Activated naive CD4-positive, alpha-beta T cell treated with anti-CD3 and anti-CD28 coated beads, Interleukin-2, amount 50 U/mL, for 16 hours (primary cell): Measurements from ENCODE around the gene FAM78B.

Source experiments
- DNase-seq: peaks from one replicate; pipeline ENCODE4 v3.0.0-alpha.2; 2020

FAM78B gene

DNA sequence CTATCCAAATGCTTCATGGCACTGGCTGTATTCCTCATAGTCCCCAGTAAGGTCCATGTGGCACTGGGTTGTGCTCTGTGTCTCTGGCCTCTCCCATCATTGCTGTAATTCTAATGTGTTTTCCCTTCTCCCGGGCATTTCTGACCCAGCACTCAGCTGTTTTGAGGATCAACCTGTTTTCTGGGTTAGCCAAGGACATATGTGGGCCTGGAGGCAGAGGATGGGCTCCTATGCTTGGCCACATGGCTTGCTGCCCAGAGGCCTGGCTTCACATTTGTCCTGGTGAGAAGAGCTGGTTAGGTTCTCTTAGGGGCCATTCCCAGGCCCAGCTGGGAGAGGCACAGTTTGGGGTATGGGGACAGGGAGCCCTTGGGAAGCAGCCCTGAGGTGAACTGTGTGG, 103.1 kb downstream of the FAM78B start:
- DNase-seq, result no peak

DNA sequence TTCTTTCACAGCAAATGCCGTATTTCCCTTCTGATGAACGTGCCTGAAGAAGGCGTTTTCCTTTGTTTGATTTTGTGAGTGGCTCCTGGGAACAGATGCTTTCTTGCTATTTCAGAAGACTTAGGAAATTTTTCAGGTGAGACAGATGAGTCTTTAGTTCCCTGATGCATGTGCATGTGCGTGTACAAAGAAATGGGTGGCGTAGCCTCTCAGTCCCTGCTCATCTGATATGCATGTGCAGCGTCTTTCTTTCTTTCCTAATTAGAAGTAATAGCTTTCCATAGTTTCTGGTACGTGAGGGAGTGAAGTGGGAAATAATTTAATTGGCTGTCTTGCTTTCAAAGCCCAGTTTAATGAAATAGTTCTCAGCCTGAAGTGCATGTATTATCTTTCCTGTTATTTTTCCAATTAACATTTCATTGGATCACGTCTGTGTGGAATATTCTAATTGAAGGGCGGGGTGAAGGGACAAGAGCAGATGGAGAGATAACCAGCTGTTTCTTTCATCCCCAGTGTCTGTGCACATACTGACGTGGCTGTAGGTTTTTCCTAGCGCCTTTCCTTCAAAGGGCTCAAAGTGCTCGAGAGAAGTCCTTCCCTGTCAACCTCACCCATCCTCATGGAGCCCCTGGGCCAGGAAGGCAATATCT, 104.3 kb downstream of the FAM78B start:
- DNase-seq, result no peak

DNA sequence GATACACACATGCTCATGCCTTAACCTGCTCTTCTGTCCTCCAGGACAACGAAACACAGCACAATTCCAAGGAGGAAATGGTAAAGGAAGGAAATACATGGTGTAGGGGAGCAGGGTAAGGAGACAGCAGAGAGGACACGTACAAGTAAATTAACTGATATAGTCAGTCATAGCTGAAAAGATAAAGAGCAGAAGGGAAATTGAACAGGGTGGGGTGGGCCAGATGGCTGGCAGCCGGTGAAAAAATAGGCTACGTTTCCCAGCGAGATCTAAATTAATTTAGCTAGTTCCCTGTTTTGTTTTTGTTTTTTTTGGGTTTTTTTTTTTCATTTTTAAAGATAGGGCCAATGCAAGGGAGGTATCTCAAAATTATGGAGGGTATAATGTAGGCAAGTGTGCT, 109.2 kb downstream of the FAM78B start:
- DNase-seq, result no peak

DNA sequence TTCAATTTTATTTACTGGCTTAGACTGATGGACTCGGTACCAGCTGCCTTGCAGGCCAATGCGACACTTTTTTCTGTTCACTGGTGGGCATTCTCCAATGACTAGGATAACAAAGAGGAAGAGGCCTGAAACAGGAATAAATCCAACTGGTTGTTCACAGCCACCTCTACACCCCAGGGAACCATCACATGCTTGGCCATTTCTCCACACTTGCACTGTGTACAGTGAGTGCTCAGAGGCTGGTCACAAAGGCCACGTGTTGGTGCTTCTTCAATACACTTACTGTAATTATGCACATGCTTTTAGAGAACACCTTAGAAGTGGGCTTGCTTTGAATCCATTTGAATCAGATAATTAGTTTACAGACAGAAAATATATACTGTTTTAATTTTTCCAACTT, 113.4 kb downstream of the FAM78B start:
- DNase-seq, result no peak

DNA sequence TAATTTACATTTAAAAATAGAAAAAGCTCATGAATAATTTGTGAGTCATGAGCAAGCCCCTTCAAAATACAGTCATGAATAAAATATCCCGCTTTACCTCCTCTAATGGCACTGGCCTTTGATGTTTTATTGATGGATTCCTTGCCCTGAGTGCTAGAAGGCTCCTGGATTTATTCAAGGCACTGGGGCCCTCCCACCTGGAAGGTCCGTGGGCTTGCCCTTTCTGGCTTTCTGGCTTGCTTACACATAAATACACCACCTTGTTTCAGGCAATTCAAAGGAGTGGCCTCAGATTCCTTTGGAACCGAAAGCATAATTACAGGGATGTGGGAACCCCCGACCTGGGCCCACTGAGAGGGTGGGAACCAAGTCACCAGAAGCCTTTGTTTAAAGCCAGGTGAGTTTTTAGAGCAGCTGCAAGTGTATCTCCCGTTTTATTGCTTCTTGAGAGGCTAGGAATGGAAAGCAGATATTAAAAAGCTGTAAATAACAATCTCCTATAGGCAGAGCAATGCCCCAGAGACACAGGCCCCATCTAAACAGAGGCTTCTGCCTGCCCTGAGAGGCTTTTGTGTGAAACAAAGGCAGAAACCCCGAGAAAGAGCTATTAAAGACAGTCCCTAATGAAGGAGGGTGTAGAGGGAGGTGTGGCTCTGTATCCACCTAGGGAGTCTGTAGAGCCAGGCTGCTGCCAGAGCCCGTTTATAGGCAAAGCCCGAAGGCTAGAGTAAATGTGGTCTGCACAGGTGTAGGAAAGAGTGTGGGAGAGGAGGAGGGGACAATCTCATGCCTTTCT, 126.4 kb downstream of the FAM78B start:
- DNase-seq, result no peak

DNA sequence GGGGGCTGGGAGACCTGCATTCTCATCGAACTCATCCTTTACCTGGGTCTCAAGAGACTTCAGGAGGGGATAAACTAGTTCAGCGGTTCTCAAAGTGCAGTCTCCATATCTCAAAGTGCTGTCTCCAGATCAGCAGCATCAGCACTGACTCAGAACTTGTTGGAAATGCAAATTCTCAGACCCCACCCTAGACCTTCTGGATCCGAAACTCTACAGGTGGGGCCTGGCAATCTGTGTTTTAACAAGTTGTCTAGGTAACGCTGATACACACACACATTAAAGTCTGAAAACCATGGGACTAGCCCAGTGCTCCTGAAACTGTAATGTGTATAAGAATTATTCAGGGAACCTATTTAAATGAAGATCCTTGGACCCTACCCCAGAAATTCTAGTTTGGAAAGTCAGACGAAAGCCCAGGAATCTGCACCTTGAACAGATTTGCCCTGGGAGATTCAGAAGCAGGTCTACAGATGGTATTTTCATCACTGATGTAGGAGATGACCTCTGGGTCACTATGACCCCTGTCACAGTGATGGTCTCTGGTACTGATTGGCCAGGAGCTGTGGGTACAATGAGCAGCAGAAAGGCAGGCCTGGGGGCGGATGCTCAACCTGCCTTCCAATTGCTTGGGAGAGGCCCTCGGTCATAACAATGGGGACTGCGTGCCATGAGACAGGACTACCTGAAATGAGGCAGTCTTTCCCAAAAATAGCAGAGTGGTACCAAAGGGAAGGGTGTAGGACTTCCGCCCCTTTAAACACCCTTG, 127.2 kb downstream of the FAM78B start:
- no peak for DNase-seq

DNA sequence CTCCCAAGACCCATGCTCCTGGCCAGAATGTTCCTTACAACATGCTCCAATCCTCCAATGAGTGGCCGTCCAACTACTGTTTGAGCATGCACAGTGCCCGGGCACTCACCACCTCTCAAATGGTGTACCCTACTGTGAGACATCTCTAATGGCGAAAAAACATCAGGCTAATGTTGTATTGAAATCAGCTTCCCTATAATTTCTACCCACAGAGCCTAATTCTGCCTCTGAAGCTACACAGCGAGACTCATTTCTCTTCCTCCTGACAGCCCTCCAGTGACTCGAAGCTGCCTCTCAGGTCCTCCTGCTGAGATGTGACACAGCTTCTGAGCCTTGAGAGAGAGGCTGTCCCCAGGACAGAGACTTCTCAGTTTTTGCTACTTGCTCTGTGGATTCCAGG, 130.7 kb downstream of the FAM78B start:
- DNase-seq, result no peak

DNA sequence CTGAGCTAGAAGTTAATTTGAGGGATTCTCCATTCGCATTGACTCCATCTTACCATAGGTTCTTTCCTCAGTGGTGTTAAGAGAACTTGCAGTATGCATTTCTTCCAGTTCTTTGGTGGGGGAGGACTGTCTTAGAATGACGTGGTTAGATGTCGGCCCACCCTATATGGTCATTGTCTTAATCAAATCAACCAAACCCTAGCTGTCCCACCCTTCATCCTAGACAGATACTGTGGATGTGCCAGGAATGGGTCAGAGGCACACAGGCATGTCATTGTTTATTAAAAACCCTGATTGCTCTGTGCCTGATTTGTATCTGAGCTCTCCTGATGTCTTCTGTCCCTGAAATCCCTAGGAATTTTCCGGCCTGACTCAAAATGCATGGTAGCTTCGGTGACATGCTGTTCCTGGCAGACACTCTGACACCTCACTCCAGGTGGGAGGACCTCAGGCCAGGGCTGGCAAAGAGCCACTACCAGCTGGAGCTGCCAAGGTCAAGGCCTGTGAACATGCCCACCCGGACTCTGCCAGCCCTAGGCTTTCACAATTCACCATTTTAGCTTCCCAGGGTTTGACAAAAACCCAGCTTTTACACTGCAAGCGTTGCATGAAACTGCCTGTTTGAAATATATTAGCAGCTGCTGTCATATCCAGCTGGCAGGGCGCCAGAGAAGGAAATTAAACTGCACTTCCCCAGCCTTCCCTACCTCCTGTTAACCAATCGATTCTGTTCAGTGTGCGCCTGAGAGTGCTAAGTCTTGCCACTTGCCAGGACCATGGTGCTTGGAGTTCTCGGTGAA, 134.0 kb downstream of the FAM78B start:
- no peak for DNase-seq

DNA sequence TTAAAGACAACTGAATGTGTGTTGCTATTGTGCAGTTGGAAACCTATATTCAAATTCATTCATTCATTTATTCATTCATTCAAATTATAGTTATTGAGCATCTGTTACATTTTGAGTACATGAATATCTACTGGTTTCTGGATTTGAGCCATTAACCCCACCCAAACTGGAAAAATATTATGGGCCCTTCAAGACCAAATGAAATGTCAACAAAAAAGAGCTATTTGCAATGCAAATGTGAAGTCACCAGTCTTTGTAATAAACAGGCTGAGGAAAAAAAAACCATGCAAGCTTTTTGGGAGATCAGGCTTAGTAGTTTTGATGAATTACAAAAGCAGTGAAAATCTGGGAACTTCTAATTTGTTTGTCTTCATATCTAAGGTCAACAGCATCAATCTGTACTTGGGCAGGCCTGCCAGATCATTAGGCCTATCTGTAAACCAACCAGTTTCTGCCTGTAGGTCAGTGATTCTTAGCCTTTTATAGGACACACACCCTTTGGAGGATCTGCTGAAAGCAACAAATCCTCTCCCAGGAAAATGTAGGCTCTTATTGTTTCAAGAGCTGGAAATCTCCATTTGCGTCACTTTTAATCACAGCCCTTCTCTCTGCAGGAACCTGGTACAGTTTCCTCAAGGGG, 134.7 kb downstream of the FAM78B start:
- DNase-seq, result no peak

DNA sequence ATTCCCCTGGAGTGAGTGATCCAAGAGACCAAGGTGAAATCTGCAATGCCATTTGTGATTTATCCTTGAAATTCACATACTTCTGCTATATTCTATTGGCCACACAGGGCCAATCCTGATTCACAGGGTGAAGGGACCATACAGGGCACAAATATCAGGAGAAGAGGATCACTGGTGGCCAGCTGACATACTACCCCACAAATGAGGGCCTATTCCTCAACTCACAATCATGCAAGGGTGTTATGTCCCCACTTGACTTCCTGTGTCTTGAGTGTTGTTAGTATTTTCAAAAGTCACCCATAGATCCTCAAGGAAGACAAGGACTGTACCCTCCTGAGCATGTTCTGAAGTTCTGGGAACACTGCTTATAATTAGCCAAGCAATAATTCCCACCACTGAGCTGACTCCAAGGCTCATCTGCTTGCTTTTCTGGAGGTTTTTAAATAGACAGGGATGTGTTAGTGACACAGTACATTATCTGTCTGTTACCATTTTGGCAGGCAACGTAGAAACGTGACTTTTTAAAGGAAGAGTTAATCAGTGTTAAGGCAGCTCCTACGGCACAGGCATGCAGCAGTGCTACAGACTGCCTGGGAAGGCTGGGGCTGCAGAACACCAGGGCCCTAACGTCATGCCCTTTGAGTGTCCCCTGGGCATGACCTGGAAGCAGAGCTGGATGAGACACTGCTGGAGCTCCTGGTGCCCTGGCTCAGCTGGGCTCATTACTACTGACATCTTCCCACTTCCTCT, 137.4 kb downstream of the FAM78B start:
- DNase-seq, result no peak

DNA sequence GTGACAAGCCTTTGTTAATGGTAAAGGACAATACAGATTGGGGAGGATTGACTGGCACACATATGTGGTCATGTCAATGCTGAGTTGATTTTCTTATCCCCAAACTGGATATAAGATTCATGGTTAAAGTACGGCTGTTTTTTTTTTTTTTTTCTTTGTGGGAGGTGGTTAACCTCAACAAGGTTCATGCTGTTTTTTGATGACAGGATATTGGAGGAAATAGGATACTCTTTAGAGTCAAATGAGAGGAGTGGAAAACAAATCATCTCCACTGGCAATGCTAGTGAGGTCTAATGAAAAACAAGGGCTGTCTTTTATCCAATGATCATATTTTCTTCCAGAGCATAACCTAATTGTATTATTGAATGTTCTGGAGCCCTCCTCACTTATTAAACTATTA, 140.2 kb downstream of the FAM78B start:
- no peak for DNase-seq

DNA sequence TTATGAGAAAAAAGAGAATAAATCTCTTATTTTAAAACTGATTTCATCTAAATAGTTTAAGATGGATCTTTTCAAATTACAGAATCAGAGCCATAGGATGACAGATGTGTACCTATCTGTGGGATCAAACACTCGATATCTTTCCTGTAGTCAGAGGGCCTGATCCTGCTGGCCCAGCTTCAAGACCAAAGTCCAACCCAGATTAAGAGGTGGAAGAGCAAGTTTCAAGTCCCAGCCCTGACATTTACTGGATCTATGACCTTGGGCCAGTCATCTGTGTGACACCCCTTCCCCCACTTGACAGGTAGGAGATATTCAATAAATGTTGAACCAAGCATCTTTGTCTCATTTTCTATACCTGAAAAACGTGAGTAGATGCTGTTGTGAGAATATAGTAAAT, 140.7 kb downstream of the FAM78B start:
- DNase-seq, result no peak

DNA sequence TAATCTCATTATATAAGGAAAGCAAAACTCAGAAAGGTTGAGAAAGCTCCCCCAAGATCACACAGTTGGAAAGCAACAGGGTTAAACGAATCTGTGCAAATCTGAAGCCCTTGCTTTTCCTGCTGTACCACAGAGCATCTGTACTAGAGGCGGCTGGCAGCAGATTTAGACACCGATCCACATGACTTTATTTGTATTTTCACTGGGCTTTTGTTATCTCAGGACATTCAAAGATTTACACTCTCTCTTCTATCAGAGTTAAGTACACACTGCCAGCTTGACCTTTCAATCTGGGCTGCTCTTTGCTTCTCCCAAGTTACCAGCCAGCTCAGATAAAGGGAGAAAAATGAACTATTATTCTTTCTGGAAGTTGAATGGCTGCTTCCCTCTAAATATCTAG, 146.6 kb downstream of the FAM78B start:
- no peak for DNase-seq
